Heart left ventricle (tissue), 13 donors: Measurements from ENCODE around the gene ZNF512.

Source experiments
- POLR2A ChIP-seq, 2 donors: fragments of 450-650 bp; IDR thresholded peaks; one replicate each; pipeline ENCODE4 v1.6.1; 2017; ENCODE audit warnings: antibody characterized with exemption in 2 of 2, mild to moderate bottlenecking in 2 of 2, moderate library complexity in 2 of 2
- TF ChIP-seq, protein P1 (sequence below), 12 donors: fragments of 200-600 bp; sonication (generic) in 4 of 12; IDR thresholded peaks; one replicate each; pipeline versions ENCODE4 v1.5.0 to v1.8.0; 2018 to 2022; ENCODE audit warnings: antibody characterized with exemption in 12 of 12, mild to moderate bottlenecking in 5 of 12
- donor health status: ischemic (EF 13 %, LVEDD 7.1; RV severe dilation, severe dysfunction).
- donor health status: DM: no; HTN: yes; CAD: no.
- donor health status: DM: no; HTN: no; CAD: no.
- donor health status: ischemic (EF 25% LVEDD 6.9; RV normal size, moderate dysfunction).
- donor health status: ischemic (EF 25% LVEDD 5.7; RV mildly dilated, moderate dysfunction).
- donor health status: ischemic (EF 35%, LVEDD 5.7; RV mildly dilated, moderate dysfunction).
- donor health status: nonischemic (EF 11% LVEDD 7.7; RV severe dilation, severe dysfunction).
- donor health status: DM: yes; HTN: yes; CAD: no.
- donor health status: PGD.
- donor health status: ischemic (EF 29% LVEDD 5.4; RV normal size, mild dysfunction).
- donor health status: nonischemic (EF 23%, LVEDD 6.1; RV moderate dilation, normal function).

DNA sequence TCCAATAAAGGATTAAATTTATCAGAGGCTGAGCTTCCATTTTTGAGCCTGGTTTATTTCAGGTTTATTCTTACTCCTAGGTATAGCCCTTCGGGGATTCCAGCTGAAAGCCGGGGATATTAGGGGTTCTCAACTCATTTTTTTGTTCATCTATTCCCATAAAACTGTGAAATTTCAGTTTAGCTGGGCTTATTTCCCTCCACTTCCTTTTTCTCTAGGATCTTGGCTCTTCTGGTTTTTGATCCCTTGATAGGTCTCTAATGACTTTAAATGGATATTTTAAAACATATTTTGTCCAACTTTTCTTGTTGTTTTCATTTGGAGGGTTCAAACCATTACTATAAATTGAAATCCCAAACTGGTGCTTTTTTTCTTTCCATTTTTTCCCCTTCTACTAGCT is 23.6 kb upstream of the ZNF512 start:
- TF ChIP-seq, protein P1, sequence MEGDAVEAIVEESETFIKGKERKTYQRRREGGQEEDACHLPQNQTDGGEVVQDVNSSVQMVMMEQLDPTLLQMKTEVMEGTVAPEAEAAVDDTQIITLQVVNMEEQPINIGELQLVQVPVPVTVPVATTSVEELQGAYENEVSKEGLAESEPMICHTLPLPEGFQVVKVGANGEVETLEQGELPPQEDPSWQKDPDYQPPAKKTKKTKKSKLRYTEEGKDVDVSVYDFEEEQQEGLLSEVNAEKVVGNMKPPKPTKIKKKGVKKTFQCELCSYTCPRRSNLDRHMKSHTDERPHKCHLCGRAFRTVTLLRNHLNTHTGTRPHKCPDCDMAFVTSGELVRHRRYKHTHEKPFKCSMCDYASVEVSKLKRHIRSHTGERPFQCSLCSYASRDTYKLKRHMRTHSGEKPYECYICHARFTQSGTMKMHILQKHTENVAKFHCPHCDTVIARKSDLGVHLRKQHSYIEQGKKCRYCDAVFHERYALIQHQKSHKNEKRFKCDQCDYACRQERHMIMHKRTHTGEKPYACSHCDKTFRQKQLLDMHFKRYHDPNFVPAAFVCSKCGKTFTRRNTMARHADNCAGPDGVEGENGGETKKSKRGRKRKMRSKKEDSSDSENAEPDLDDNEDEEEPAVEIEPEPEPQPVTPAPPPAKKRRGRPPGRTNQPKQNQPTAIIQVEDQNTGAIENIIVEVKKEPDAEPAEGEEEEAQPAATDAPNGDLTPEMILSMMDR (IDR thresholded peaks at IDR 0.05) = no peak
- TF ChIP-seq POLR2A (IDR thresholded peaks at IDR 0.05) = no peak
